Vagina (tissue), 2 donors: ENCODE measurements around the gene ST8SIA4.

Source experiments
- CTCF ChIP-seq, 3 experiments: fragments of 450-650 bp in 2 of 3; fragments of 200-600 bp in 1 of 3; sonication (generic) in 1 of 3; IDR thresholded peaks; one replicate each; pipeline ENCODE4 v1.5.1; 2017 to 2019; ENCODE audit warnings: antibody characterized with exemption in 3 of 3, mild to moderate bottlenecking in 2 of 3, moderate library complexity in 2 of 3
- POLR2A ChIP-seq, 2 donors: fragments of 450-650 bp; IDR thresholded peaks; one replicate each; pipeline ENCODE4 v1.6.1; 2017; ENCODE audit warnings: antibody characterized with exemption in 2 of 2, mild to moderate bottlenecking in 2 of 2, moderate library complexity in 2 of 2
- POLR2AphosphoS5 ChIP-seq, 2 donors: sonication (generic); formaldehyde crosslinking; IDR thresholded peaks; one replicate each; pipeline ENCODE4 v1.9.0; 2017; ENCODE audit warnings: antibody characterized with exemption in 2 of 2, mild to moderate bottlenecking in 2 of 2, low read depth in 1 of 2; ENCODE audit not compliant: insufficient read depth in 1 of 2

- TF ChIP-seq CTCF (IDR thresholded peaks at IDR 0.05) (no peak), POLR2A (IDR thresholded peaks at IDR 0.05) (no peak), POLR2AphosphoS5 (IDR thresholded peaks at IDR 0.05; ENCODE audit: insufficient read depth in 1 of 2, low read depth in 1 of 2) (no peak)
Measured at GRCh38 chr5:100853582-100853981, 49.5 kb downstream of the ST8SIA4 start.
